ENCODE measurements around the gene SS18. TPM values are rescaled to one million over a fixed set of nuclear protein-coding genes. Genes with fewer than 3 reads are reported as not detected.

SS18 gene
- total RNA-seq, 1 experiment from 2014 or later: 60.0 TPM

GRCh38 chr18:25982961-25983360, 107.5 kb downstream of the SS18 start:
- Histone ChIP-seq H4K20me1 (ENCODE audit: insufficient read depth) (no peaks in the 10 kb centered on the region), H3K36me3 (ENCODE audit: control insufficient read depth in 1 of 2, insufficient read depth in 2 of 2, low read length in 2 of 2) (no peaks in the 10 kb centered on the region), H3K79me2 (ENCODE audit: insufficient read depth, low read length) (no peaks in the 10 kb centered on the region), H3K9me2 (ENCODE audit: insufficient read depth) (no peaks in the 10 kb centered on the region), H3K9me3 (ENCODE audit: control insufficient read depth in 1 of 2, insufficient read depth in 1 of 2, low read depth in 1 of 2, low read length in 2 of 2) (no peaks in the 10 kb centered on the region), H3K27me3 (ENCODE audit: insufficient read depth, low read length) (no peaks in the 10 kb centered on the region), H3K4me1 (ENCODE audit: control insufficient read depth in 1 of 2, insufficient read depth in 2 of 2, low read length in 2 of 2) (no peaks in the 10 kb centered on the region), H3K4me2 (ENCODE audit: low read length) (no peak overlapping the region), H3K27ac (ENCODE audit: low read depth, low read length) (no peak overlapping the region), H3K9ac (ENCODE audit: low read length) (no peak overlapping the region), H3K4me3 (replicated peaks in 1 of 2; ENCODE audit: low read depth in 1 of 2, low read length in 2 of 2) (no peak overlapping the region), H2AFZ (ENCODE audit: low read depth, low read length, poor library complexity, severe bottlenecking) (no peak overlapping the region)
- BruUV-seq (replicated peaks): no TSS peak
- TF ChIP-seq ZNF274 (IDR thresholded peaks at IDR 0.05; ENCODE audit: low read depth, low read length): no peak
- TF ChIP-seq, protein P1, sequence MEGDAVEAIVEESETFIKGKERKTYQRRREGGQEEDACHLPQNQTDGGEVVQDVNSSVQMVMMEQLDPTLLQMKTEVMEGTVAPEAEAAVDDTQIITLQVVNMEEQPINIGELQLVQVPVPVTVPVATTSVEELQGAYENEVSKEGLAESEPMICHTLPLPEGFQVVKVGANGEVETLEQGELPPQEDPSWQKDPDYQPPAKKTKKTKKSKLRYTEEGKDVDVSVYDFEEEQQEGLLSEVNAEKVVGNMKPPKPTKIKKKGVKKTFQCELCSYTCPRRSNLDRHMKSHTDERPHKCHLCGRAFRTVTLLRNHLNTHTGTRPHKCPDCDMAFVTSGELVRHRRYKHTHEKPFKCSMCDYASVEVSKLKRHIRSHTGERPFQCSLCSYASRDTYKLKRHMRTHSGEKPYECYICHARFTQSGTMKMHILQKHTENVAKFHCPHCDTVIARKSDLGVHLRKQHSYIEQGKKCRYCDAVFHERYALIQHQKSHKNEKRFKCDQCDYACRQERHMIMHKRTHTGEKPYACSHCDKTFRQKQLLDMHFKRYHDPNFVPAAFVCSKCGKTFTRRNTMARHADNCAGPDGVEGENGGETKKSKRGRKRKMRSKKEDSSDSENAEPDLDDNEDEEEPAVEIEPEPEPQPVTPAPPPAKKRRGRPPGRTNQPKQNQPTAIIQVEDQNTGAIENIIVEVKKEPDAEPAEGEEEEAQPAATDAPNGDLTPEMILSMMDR (IDR thresholded peaks at IDR 0.05 in 2 of 3, conservative IDR thresholded peaks at IDR 0.05 in 1 of 3; ENCODE audit: borderline replicate concordance in 1 of 3, insufficient read depth in 1 of 3, low read depth in 2 of 3, low read length in 2 of 3): no peak
- TF ChIP-seq MAX (IDR thresholded peaks at IDR 0.05): no peak
- no peak for TF ChIP-seq EGR1 (IDR thresholded peaks at IDR 0.05; ENCODE audit: low read depth)
- TF ChIP-seq TCF7L2 (IDR thresholded peaks at IDR 0.05; ENCODE audit: borderline replicate concordance, extremely low read depth, insufficient read depth, insufficient read length): no peak
- no peak for TF ChIP-seq ZBTB33 (IDR thresholded peaks at IDR 0.05; ENCODE audit: extremely low read depth, insufficient replicate concordance, low read length)
- no peak for DNase-seq (ENCODE audit: low read depth, low spot score)
- intact Hi-C loops (cut with micrococcal nuclease): no loop called here
- ATAC-seq: no peak
- ChIA-PET CTCF (no interaction called here), POLR2A (no interaction called here), RAD21 (ENCODE audit: low non-redundant PET in 1 of 2, low total read pairs in 2 of 2, uncharacterized antibody in 2 of 2, unreplicated experiment in 2 of 2) (no interaction called here)

Measured in HCT116 (cell line).